HEK293 (cell line): ENCODE results near the gene UST.

Experiments
- CTCF ChIA-PET: fragments of 350-600 bp; formaldehyde crosslinking; extraction: SDS; loops from one replicate; lab custom pipeline; 2021; ENCODE audit warnings: antibody characterized with exemption; lab: Yijun Ruan, JAX
- POLR2A ChIA-PET: fragments of 300-600 bp; formaldehyde crosslinking; extraction: SDS; loops from one replicate; lab custom pipeline; 2020; ENCODE audit warnings: antibody characterized with exemption, inconsistent platforms; lab: Yijun Ruan, JAX
- H3K27ac ChIP-seq: fragments of 200-500 bp; sonication (Bioruptor generic); 2 replicates; pipeline ENCODE4 v1.5.1; 2014; ENCODE audit warnings: low read depth, low read length, control low read depth, inconsistent platforms; ENCODE audit errors: extremely low read depth
- H3K36me3 ChIP-seq, 2 experiments: fragments of 200-500 bp in 1 of 2; sonication (Bioruptor generic) in 1 of 2; 1 replicate in 1 of 2; 2 replicates in 1 of 2; pipeline ENCODE4 v1.5.1; 2014 to 2017; ENCODE audit warnings: inconsistent platforms in 2 of 2, low read length in 2 of 2; ENCODE audit not compliant: control insufficient read depth in 2 of 2, insufficient read depth in 1 of 2
- H3K4me1 ChIP-seq: fragments of 200-500 bp; sonication (Bioruptor generic); 2 replicates; pipeline ENCODE4 v1.5.1; 2014; ENCODE audit warnings: mild to moderate bottlenecking, low read length, inconsistent platforms; ENCODE audit not compliant: control insufficient read depth, insufficient read depth
- H3K4me3 ChIP-seq: 2 replicates; pipeline ENCODE4 v1.5.1; 2011; ENCODE audit warnings: low read depth, mild to moderate bottlenecking, control low read depth, low read length, moderate library complexity
- H3K9me3 ChIP-seq: fragments of 200-500 bp; sonication (Bioruptor generic); 2 replicates; pipeline ENCODE4 v1.5.1; 2014; ENCODE audit warnings: low read depth, low read length, inconsistent platforms; ENCODE audit not compliant: control insufficient read depth, insufficient read depth
- KLF10 ChIP-seq: fragments of 450-650 bp; IDR thresholded peaks from 2 replicates; pipeline ENCODE4 v1.5.1; 2018; ENCODE audit warnings: missing biosample characterization, mild to moderate bottlenecking, missing genetic modification characterization
- PRDM2 ChIP-seq: fragments of 450-650 bp; formaldehyde crosslinking; IDR thresholded peaks from 2 replicates; pipeline ENCODE4 v1.5.1; 2016; ENCODE audit warnings: missing biosample characterization, missing genetic modification characterization, borderline replicate concordance
- PRDM6 ChIP-seq: fragments of 450-650 bp; formaldehyde crosslinking; IDR thresholded peaks from 2 replicates; pipeline ENCODE4 v1.5.1; 2017; ENCODE audit warnings: missing biosample characterization, missing genetic modification characterization
- SP7 ChIP-seq: fragments of 450-650 bp; formaldehyde crosslinking; IDR thresholded peaks from 2 replicates; pipeline ENCODE4 v1.5.1; 2016; ENCODE audit warnings: missing biosample characterization, missing genetic modification characterization
- TCF7L2 ChIP-seq: IDR thresholded peaks from 2 replicates; pipeline ENCODE4 v1.6.1; 2011; ENCODE audit warnings: low read depth, mild to moderate bottlenecking, inconsistent platforms, low read length, moderate library complexity, borderline replicate concordance
- ZBTB20 ChIP-seq: fragments of 450-650 bp; formaldehyde crosslinking; IDR thresholded peaks from 2 replicates; pipeline ENCODE4 v1.5.1; 2016; ENCODE audit warnings: missing biosample characterization, missing genetic modification characterization
- ZBTB21 ChIP-seq: fragments of 450-650 bp; formaldehyde crosslinking; IDR thresholded peaks from 2 replicates; pipeline ENCODE4 v1.5.1; 2017; ENCODE audit warnings: missing biosample characterization, missing genetic modification characterization
- ZBTB49 ChIP-seq: fragments of 450-650 bp; formaldehyde crosslinking; IDR thresholded peaks from 2 replicates; pipeline ENCODE4 v1.5.1; 2016; ENCODE audit warnings: missing biosample characterization, missing genetic modification characterization, low read depth
- ZEB2 ChIP-seq: fragments of 450-650 bp; formaldehyde crosslinking; IDR thresholded peaks from 2 replicates; pipeline ENCODE4 v1.5.1; 2016; ENCODE audit warnings: missing biosample characterization, missing genetic modification characterization
- ZFHX2 ChIP-seq: fragments of 450-650 bp; formaldehyde crosslinking; conservative IDR thresholded peaks from 2 replicates; pipeline ENCODE4 v1.5.1; 2016; ENCODE audit warnings: missing biosample characterization, missing genetic modification characterization
- ZFP69B ChIP-seq: fragments of 450-650 bp; formaldehyde crosslinking; IDR thresholded peaks from 2 replicates; pipeline ENCODE4 v1.5.1; 2016; ENCODE audit warnings: missing biosample characterization, missing genetic modification characterization
- ZNF174 ChIP-seq: fragments of 450-650 bp; formaldehyde crosslinking; IDR thresholded peaks from 2 replicates; pipeline ENCODE4 v1.5.0; 2017; ENCODE audit warnings: missing biosample characterization, mild to moderate bottlenecking, missing genetic modification characterization
- ZNF23 ChIP-seq: fragments of 450-650 bp; formaldehyde crosslinking; IDR thresholded peaks from 2 replicates; pipeline ENCODE4 v1.5.1; 2016; ENCODE audit warnings: missing biosample characterization, missing genetic modification characterization, borderline replicate concordance
- ZNF335 ChIP-seq: fragments of 450-650 bp; formaldehyde crosslinking; conservative IDR thresholded peaks from 2 replicates; pipeline ENCODE4 v1.5.1; 2016; ENCODE audit warnings: missing biosample characterization, missing genetic modification characterization
- ZNF423 ChIP-seq: fragments of 450-650 bp; formaldehyde crosslinking; IDR thresholded peaks from 2 replicates; pipeline ENCODE4 v1.5.1; 2016; ENCODE audit warnings: missing biosample characterization, missing genetic modification characterization
- ZNF518A ChIP-seq: fragments of 450-650 bp; formaldehyde crosslinking; conservative IDR thresholded peaks from 2 replicates; pipeline ENCODE4 v1.5.1; 2016; ENCODE audit warnings: low read depth, missing biosample characterization, missing genetic modification characterization
- ZNF530 ChIP-seq: fragments of 450-650 bp; formaldehyde crosslinking; IDR thresholded peaks from 2 replicates; pipeline ENCODE4 v1.5.1; 2016; ENCODE audit warnings: low read depth, missing biosample characterization, missing genetic modification characterization
- ZNF629 ChIP-seq: fragments of 450-650 bp; formaldehyde crosslinking; IDR thresholded peaks from 2 replicates; pipeline ENCODE4 v1.5.1; 2017; ENCODE audit warnings: missing biosample characterization, missing genetic modification characterization
- ZNF645 ChIP-seq: fragments of 450-650 bp; formaldehyde crosslinking; IDR thresholded peaks from 2 replicates; pipeline ENCODE4; 2016; ENCODE audit warnings: missing biosample characterization, missing genetic modification characterization
- ZNF701 ChIP-seq: fragments of 450-650 bp; formaldehyde crosslinking; IDR thresholded peaks from 2 replicates; pipeline ENCODE4 v1.5.1; 2016; ENCODE audit warnings: missing biosample characterization, missing genetic modification characterization
- ZSCAN4 ChIP-seq: fragments of 450-650 bp; formaldehyde crosslinking; IDR thresholded peaks from 2 replicates; pipeline ENCODE4 v1.5.1; 2017; ENCODE audit warnings: missing biosample characterization, missing genetic modification characterization

Gene UST

GRCh38 chr6:148892247-148892646, 145.4 kb downstream of the UST start:
- H3K4me1 ChIP-seq, result no peaks in the 10 kb centered on the region; the same call in 1 of the 2 replicates
- no peak overlapping the region for H3K4me3 ChIP-seq
- ChIA-PET POLR2A (no interaction called here), CTCF (interaction anchor here (2.1 kb wide), 1 partner anchor 10 kb away, joined by 4 read pairs; no protein-coding TSS in a partner anchor)
- H3K36me3 ChIP-seq, result no peaks in the 10 kb centered on the region
- no peaks in the 10 kb centered on the region for H3K9me3 ChIP-seq
- no peak overlapping the region for H3K27ac ChIP-seq
- TF ChIP-seq ZNF530 (tag by site-specific recombination) (no peak), ZBTB20 (tag by site-specific recombination) (no peak), ZBTB49 (no peak), ZBTB21 (tag by site-specific recombination) (0 out of 2 replicates have a peak, but pooled peaks have one; percentile 16), KLF10 (tag by site-specific recombination) (no peak), ZFP69B (tag by site-specific recombination) (no peak), ZNF701 (tag by site-specific recombination) (no peak), ZNF335 (tag by site-specific recombination) (peak; percentile 32), TCF7L2 (no peak), ZFHX2 (no peak), ZNF629 (tag by site-specific recombination) (peak; percentile 65), ZNF23 (tag by site-specific recombination) (no peak), ZSCAN4 (tag by site-specific recombination) (no peak), PRDM6 (tag by site-specific recombination) (peak; percentile 60; the same call in 1 of the 2 replicates), ZNF423 (no peak), ZNF174 (tag by site-specific recombination) (no peak), ZNF645 (tag by site-specific recombination) (no peak), SP7 (tag by site-specific recombination) (peak; percentile 31; the same call in 1 of the 2 replicates), PRDM2 (tag by site-specific recombination) (no peak), ZEB2 (tag by site-specific recombination) (0 out of 2 replicates have a peak, but pooled peaks have one; percentile 19), ZNF518A (tag by site-specific recombination) (peak; percentile 41)
